Right lung (tissue), 5 donors: ENCODE data around the gene SMOC1. TPM values are rescaled to one million over a fixed set of nuclear protein-coding genes. Genes with fewer than 3 reads are reported as not detected.

Source experiments
- DNase-seq, 2 donors: peaks; one replicate each; pipeline ENCODE4 v3.0.0-alpha.2; 2013
- polyA plus RNA-seq, 5 donors: library from polyadenylated mRNA; unstranded; fragments of 120-200 nt; gene quantifications; one replicate each; pipeline versions ENCODE4 v1.2.1 to v1.2.3, GENCODE V29; 2013; ENCODE audit warnings: inconsistent platforms in 1 of 5, low replicate concordance in 1 of 5; ENCODE audit not compliant: insufficient read length in 5 of 5, insufficient read depth in 1 of 5

SMOC1 gene
- polyA plus RNA-seq, 5 donors, result 1.1 to 2.3 (median 1.4) TPM

GRCh38 chr14:69861025-69861569 is 18.1 kb upstream of the SMOC1 start:
- DNase-seq, result no peak

DNA sequence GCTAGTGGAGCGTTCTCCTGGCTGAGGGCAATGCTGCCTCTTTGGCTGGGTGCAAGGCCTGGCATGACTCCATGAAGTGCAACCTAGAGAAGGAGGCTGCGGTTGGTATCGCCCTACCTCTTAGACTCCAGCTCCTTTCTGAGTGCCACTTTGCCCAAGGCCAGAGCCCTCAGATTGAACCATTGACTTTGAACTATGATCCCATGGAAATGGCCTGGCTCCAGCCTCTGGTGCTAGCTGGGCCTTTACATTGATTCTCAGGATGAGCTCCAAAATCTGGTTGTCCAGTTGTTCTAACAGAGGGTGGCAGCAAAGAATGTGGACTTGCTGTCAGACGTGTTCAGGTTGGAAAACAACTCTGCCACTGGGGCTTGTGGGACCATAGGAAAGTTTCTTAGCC is 16.1 kb upstream of the SMOC1 start:
- DNase-seq, result no peak

DNA sequence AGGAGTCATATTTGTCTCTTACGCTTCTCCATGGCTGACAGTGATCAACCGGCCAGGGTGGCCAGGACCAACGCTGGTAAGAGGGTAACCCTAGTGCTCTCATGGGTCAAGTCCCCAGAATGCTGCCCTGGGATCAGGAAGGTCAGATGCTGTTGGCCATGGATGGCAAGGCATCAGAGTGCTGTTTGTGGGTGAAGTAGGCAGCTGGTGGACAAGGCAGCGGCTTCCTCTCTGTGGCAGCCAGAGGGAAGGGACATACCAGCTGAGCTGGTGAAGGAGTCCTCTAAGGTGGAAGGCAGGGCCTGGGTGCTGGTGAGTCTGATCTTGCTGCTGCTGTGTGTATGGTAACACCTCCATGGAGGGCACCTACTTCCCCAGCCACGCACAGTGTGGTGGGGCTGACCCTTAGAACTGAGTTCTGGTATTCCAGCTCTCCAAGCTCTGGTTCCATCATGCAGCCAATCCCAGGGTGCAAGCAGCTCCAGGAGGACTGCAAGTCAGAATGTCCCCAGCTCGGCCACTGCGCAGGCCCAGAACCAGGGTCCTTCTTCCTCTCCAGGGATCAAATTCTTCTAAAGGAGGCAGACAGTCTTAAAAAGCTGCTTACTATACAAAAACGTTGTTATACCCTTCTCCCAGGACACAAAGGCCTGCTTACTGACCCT is 13.4 kb upstream of the SMOC1 start:
- DNase-seq, result no peak

DNA sequence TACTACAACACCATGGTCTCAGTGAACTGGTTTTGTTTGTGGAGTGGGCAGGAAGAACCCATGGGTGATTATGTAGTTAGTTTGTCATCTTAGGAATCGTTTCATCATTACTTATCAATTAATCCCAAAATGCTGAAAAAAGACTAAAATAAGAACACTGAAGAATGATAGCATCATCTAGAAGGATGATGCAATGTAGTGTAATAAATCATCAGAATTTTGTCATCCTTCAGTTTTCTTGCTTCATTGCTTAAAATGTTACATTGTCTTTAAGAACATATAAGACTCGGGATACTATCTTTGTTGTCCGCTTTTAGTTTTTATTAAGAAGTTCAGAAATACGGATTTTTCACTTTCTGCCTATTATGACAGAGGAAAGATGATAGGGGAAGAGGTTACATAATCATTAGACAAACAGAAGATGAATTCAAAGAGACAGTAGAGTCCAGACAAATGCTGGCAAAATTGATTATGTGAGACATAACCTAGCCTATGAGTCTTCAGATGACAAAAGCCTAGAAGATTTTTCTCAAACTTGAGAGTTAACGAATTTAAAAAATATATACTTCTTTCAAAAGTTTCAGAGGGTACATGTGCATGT is 10.8 kb upstream of the SMOC1 start:
- DNase-seq, result no peak

GRCh38 chr14:69870613-69871012 is 8.6 kb upstream of the SMOC1 start:
- no peak for DNase-seq

- DNase-seq, result no peak
Measured at GRCh38 chr14:69873877-69874780, 5.1 kb upstream of the SMOC1 start.

GRCh38 chr14:69876221-69876847 is 2.9 kb upstream of the SMOC1 start:
- DNase-seq, result no peak

DNA sequence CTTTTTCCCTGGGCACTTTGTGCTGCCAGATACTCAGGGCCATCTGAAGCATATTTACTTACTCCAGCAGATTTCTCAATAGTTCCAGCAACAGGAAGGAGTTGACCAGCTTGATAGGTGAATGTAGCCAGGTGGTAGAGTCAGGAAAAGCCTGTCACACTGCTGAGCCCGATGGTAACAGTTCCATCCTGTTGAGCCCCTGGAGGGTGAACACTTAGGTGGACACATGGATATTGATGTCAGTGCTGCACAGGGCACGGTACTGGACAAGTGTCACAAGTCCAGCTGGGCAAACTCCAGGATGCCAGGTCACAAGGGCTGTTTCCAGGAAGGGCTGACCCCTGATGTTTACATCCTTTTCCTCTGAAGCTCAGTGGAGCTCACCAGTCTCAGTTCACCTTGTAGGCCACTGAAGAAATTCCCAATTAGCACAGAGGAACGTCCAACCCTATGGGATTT is 2.3 kb upstream of the SMOC1 start:
- DNase-seq, result peak in 1 of 2 donors; percentile 8

GRCh38 chr14:69877492-69877891 is 1.7 kb upstream of the SMOC1 start:
- DNase-seq, result no peak

DNA sequence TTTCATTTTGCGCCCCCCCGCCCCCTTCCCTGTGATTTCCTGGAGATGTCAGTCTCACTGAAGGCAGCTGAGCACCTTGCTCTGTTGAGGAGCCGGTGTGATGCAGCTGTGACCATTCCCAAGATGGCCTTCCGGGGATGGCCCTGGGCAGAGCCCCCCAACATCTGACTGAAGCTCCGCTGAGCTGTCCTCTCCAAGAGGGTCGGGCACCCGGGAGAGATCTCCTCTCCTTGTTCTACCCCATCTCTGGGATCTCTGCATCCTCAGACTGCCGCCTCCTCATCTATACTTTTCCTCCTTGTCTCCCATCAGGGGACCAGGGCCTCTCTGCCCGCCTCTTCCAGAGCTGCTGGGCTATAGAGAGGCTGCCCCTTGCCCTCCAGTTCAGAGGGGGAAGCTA is 965 bp upstream of the SMOC1 start:
- DNase-seq, result no peak

DNA sequence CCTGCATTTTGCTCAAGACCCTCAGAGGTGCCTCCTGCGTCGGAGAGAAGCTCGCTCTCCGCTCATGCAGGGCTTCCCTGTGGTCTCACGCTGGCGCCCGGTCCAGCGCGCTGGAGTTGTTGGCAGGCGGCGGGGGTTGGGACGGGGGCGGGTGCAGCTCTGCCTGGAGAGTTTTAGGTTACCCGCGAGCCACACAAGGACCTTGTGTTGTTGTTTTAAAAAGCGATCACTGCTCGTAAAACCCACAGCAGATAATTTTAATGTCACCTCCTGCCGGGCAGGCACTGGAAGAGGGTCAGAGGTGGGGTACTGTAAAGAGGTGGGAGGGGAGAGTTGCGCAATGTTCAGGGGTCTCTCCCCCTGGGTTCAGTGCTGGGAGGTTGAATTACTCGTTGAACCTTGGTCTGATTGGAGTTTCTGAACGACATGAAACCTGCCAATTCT is 850 bp downstream of the SMOC1 start:
- no peak for DNase-seq

DNA sequence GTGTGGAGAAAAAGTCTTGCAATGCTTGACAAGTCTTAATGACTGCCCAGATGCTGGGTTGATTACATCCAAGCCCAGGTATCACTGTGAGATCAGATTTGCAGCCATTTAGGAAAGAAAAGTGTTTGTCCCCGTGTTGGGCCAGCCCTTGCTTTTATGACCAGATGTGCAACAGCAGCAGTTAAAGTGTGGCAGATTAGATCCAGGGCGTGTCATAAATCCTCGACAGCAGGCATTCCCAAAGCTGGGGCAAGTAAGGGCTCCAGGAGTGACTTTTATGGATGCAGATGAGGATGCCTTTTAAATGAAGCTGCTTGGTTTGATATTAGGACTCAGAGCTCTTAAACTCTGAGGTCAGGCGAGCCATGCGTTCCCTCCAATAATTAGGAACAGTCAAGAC is 1.7 kb downstream of the SMOC1 start:
- no peak for DNase-seq

GRCh38 chr14:69882116-69882864 is 3.1 kb downstream of the SMOC1 start:
- DNase-seq, result no peak

GRCh38 chr14:69882915-69883314 is 3.7 kb downstream of the SMOC1 start:
- no peak for DNase-seq

DNA sequence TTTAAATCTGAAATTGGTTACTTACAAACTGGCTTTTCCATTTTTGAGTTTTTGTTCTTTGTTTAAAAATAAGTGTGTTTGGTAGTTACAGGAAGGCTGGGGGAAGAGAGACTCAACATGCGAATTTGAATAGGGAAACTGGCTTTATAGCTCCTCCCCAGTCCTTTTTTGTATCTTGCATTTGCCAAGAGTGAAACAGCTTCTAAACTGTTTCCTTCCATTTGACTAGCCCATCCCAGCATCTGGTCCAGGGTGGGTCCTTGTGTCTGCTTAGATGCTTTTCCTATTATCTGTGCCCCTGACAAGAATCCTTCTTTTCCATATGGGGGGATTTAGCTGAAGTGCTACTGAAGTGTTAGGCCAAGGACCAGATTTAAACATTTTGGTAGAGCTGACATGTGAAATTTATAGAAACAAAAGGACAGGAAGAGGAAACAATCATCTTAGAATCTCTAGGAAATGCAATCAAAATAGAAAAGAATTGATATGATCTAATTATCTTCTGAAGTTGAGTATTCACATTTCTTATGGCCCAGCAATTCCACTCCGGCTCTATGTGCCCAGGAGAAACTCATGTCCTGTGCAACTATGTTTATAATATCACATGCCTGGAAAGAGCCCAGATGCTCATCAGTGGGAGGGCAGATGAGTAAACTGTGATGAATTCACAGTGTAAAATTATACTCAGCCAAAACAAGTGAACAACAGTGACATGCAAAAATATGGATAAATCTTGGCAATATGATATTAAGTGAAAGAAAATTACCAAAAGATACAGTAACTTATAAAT is 7.4 kb downstream of the SMOC1 start:
- no peak for DNase-seq

DNA sequence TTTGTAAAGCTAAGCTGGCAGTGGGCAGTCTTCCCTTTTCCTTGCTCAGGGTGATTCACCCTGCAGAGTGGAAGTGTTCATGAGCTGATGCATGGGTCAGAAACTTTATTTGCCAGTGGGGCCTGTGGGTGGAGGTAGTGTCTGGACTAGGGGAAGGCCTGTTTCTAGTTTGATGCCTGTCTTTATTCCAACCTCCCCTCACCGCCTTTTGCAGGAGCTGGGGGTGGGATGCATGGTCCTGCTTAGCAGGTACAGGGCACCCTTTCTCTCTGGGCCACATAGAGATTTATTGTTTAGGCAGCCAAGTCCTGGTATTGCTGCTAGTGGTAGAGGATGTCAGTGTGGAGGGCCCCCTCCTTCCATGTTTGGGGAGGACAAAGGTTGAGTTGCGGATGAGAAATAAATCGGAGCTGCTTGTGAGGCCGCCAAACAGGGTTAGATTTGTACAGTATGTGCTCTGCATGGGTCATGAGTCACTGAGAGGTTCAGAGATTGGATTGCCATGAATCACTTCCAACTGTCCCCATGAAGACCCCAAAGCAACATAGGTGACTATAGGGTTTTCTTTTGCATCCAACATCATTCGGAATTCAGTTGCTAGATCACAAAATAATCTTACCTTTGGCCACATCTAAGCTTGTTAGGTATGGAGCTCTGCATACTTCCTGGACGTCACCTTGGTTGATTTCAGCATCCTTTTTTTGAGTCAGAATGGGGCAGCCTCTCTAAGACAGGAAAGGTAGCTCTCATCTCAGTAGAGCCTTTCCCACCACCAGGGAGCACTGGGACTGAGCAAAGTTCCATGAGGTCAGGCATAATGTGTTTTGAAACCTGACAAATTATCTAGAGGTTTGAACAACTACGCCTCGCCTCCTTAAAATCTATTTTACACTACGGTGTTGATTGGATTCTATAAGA is 8.8 kb downstream of the SMOC1 start:
- no peak for DNase-seq

- no peak for DNase-seq
Measured at GRCh38 chr14:69891422-69891821, 12.2 kb downstream of the SMOC1 start.

DNA sequence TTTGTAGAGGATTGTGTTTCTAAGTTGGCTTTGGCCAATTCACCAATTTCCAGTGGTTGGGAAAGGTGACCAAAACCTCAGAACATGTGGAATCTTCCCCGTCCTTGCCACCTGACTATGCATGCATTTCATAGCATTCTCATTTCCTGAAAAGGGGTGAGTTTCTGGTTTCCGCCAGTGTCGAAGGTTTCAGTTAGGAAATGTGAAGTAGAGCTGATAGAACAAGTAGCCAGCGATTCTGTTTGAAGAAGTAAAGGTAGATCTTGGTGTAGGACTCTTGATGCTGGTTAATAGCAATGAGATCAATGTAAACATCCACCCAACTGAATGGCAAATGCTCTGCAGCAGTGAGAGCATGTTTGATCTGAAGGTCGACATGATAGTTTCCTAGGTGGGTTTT is 15.9 kb downstream of the SMOC1 start:
- DNase-seq, result no peak

DNA sequence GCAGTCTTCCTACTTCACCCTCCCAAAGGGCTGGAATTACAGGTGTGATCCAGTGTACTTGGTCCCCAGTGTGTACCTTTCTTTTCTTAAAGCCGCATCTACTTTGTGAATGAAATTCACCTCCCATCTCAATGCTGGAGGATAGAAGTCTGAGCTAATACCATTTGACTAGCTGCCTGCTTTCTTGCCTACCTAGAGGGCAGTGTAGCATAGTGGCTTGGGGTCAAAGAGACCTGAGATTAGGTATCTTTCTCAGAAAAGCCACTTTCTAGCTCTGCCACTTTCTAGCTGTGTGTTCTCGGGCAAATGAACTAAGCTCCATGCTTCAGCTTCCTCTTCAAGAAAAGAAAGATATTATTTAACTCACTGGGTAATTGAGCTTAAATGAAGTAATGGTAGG is 16.9 kb downstream of the SMOC1 start:
- DNase-seq, result no peak
